Activated CD4-positive, alpha-beta memory T cell treated with anti-CD3 and anti-CD28 coated beads, Interleukin-2, amount 10 ng/mL, durations not matched to agents 7 days and 5 days (primary cell): ENCODE data around the gene ADAMTS15. TPM values are rescaled to one million over a fixed set of nuclear protein-coding genes. Genes with fewer than 3 reads are reported as not detected.

ENCODE experiments used
- CTCF ChIA-PET: fragments of 350-600 bp; sonication (Branson Sonifier 250); formaldehyde crosslinking; loops from one replicate; lab custom pipeline; 2021; ENCODE audit warnings: antibody characterized with exemption, inconsistent platforms; lab: Charles Lee
- POLR2A ChIA-PET: fragments of 350-600 bp; sonication (Branson Sonifier 250); formaldehyde crosslinking; loops from one replicate; lab custom pipeline; 2021; ENCODE audit warnings: antibody characterized with exemption; lab: Charles Lee
- DNase-seq: peaks from one replicate; pipeline ENCODE4 v3.0.0-alpha.2; 2020
- H3K27ac Mint-ChIP-seq: one replicate; pipeline ENCODE4 v1.8.0; 2021; ENCODE audit warnings: mild to moderate bottlenecking, mixed read lengths
- H3K27me3 Mint-ChIP-seq: one replicate; pipeline ENCODE4 v1.8.0; 2021; ENCODE audit warnings: mixed read lengths
- H3K36me3 Mint-ChIP-seq: one replicate; pipeline ENCODE4 v1.8.0; 2021; ENCODE audit warnings: low read depth, mixed read lengths
- H3K4me1 Mint-ChIP-seq: one replicate; pipeline ENCODE4 v1.8.0; 2021; ENCODE audit warnings: mixed read lengths
- H3K4me3 Mint-ChIP-seq: one replicate; pipeline ENCODE4 v1.8.0; 2021; ENCODE audit warnings: mild to moderate bottlenecking, mixed read lengths
- H3K9me3 Mint-ChIP-seq: one replicate; pipeline ENCODE4 v1.8.0; 2021; ENCODE audit warnings: mixed read lengths
- total RNA-seq, 2 experiments: library from RNA; stranded (reverse); gene quantifications; one replicate each; pipeline ENCODE4 v1.2.3, GENCODE V29; 2021

ADAMTS15 gene
- total RNA-seq, 2 experiments from 2014 or later: not detected

- peaks cover 4% of the 10 kb centered on the region for H3K4me1 Mint-ChIP-seq
- H3K27ac Mint-ChIP-seq: no peak overlapping the region
- H3K4me3 Mint-ChIP-seq: no peak overlapping the region
- no peak for DNase-seq
- H3K27me3 Mint-ChIP-seq: peaks cover 31% of the 10 kb centered on the region
- ChIA-PET POLR2A (no interaction called here), CTCF (no interaction called here)
- H3K36me3 Mint-ChIP-seq: no peaks in the 10 kb centered on the region
- no peaks in the 10 kb centered on the region for H3K9me3 Mint-ChIP-seq
Observed at GRCh38 chr11:130422251-130422995, 26.0 kb upstream of the ADAMTS15 start.

- DNase-seq: no peak
- H3K36me3 Mint-ChIP-seq: no peaks in the 10 kb centered on the region
- no peaks in the 10 kb centered on the region for H3K9me3 Mint-ChIP-seq
- H3K27me3 Mint-ChIP-seq: peaks cover 34% of the 10 kb centered on the region
- H3K4me1 Mint-ChIP-seq: peaks cover 6% of the 10 kb centered on the region
- CTCF ChIA-PET: interaction anchor here (1.0 kb wide), 1 partner anchor 211 kb away, joined by 3 read pairs; no protein-coding TSS in a partner anchor
- POLR2A ChIA-PET: no interaction called here
- H3K4me3 Mint-ChIP-seq: no peak overlapping the region
- no peak overlapping the region for H3K27ac Mint-ChIP-seq
Observed at GRCh38 chr11:130423541-130424142, 24.8 kb upstream of the ADAMTS15 start.

GRCh38 chr11:130424613-130425140 lies 23.8 kb upstream of the ADAMTS15 start:
- no peak for DNase-seq
- H3K27me3 Mint-ChIP-seq: peaks cover 44% of the 10 kb centered on the region
- ChIA-PET POLR2A (no interaction called here), CTCF (interaction anchor here (1.0 to 1.4 kb wide), 3 partner anchors 11 to 212 kb away, joined by 3 to 9 read pairs (median 3); no protein-coding TSS in a partner anchor)
- H3K4me3 Mint-ChIP-seq: no peak overlapping the region
- H3K27ac Mint-ChIP-seq: no peak overlapping the region
- H3K4me1 Mint-ChIP-seq: peaks cover 12% of the 10 kb centered on the region
- no peaks in the 10 kb centered on the region for H3K36me3 Mint-ChIP-seq
- no peaks in the 10 kb centered on the region for H3K9me3 Mint-ChIP-seq

- no peak for DNase-seq
- Mint-ChIP-seq H3K9me3 (no peaks in the 10 kb centered on the region), H3K27me3 (peaks cover 49% of the 10 kb centered on the region), H3K27ac (no peak overlapping the region), H3K36me3 (no peaks in the 10 kb centered on the region), H3K4me3 (no peak overlapping the region), H3K4me1 (peaks cover 12% of the 10 kb centered on the region)
- CTCF ChIA-PET: interaction anchor here (1.0 to 1.4 kb wide), 2 partner anchors 10 to 212 kb away, joined by 3 to 9 read pairs; no protein-coding TSS in a partner anchor
- POLR2A ChIA-PET: interaction anchor here (0.7 kb wide), 1 partner anchor 451 kb away, joined by 3 read pairs; no protein-coding TSS in a partner anchor
Observed at GRCh38 chr11:130425156-130425555, 23.3 kb upstream of the ADAMTS15 start.

- H3K27me3 Mint-ChIP-seq: peaks cover 55% of the 10 kb centered on the region
- H3K36me3 Mint-ChIP-seq: no peaks in the 10 kb centered on the region
- no peak overlapping the region for H3K27ac Mint-ChIP-seq
- DNase-seq: no peak
- no peak overlapping the region for H3K4me3 Mint-ChIP-seq
- peaks cover 12% of the 10 kb centered on the region for H3K4me1 Mint-ChIP-seq
- CTCF ChIA-PET: interaction anchor here (0.9 to 1.0 kb wide), 2 partner anchors 434 to 436 kb away, joined by 3 read pairs; no protein-coding TSS in a partner anchor
- H3K9me3 Mint-ChIP-seq: no peaks in the 10 kb centered on the region
- POLR2A ChIA-PET: no interaction called here
Observed at GRCh38 chr11:130426223-130426836, 22.1 kb upstream of the ADAMTS15 start.

GRCh38 chr11:130426837-130427341 lies 21.6 kb upstream of the ADAMTS15 start:
- CTCF ChIA-PET: interaction anchor here (0.6 to 1.4 kb wide), 4 partner anchors 214 to 436 kb away, joined by 3 to 6 read pairs (median 4); no protein-coding TSS in a partner anchor
- Mint-ChIP-seq H3K4me3 (no peak overlapping the region), H3K27ac (no peak overlapping the region), H3K27me3 (peaks cover 52% of the 10 kb centered on the region), H3K36me3 (no peaks in the 10 kb centered on the region), H3K4me1 (peaks cover 12% of the 10 kb centered on the region), H3K9me3 (no peaks in the 10 kb centered on the region)
- POLR2A ChIA-PET: no interaction called here
- DNase-seq: no peak

- Mint-ChIP-seq H3K9me3 (no peaks in the 10 kb centered on the region), H3K27ac (no peak overlapping the region), H3K4me1 (peaks cover 12% of the 10 kb centered on the region), H3K27me3 (peaks cover 55% of the 10 kb centered on the region), H3K36me3 (no peaks in the 10 kb centered on the region), H3K4me3 (no peak overlapping the region)
- ChIA-PET POLR2A (no interaction called here), CTCF (interaction anchor here (0.9 to 1.4 kb wide), 2 partner anchors 215 to 432 kb away, joined by 3 to 4 read pairs; no protein-coding TSS in a partner anchor)
- no peak for DNase-seq
Observed at GRCh38 chr11:130427581-130428315, 20.7 kb upstream of the ADAMTS15 start.

- no peaks in the 10 kb centered on the region for H3K9me3 Mint-ChIP-seq
- peaks cover 12% of the 10 kb centered on the region for H3K4me1 Mint-ChIP-seq
- ChIA-PET POLR2A (no interaction called here), CTCF (interaction anchor here (1.4 kb wide), 1 partner anchor 216 kb away, joined by 4 read pairs; no protein-coding TSS in a partner anchor)
- DNase-seq: no peak
- H3K36me3 Mint-ChIP-seq: no peaks in the 10 kb centered on the region
- peaks cover 55% of the 10 kb centered on the region for H3K27me3 Mint-ChIP-seq
- H3K27ac Mint-ChIP-seq: no peak within 1 kb of the TSS
- H3K4me3 Mint-ChIP-seq: peak within 1 kb of the TSS; percentile 24
Observed at GRCh38 chr11:130428316-130429119, 19.9 kb upstream of the ADAMTS15 start, which contains the start of gene ADAMTS8. ADAMTS8 (minus strand) TSS chr11:130428609; CDS start chr11:130428286, 323 bp downstream.

- Mint-ChIP-seq H3K9me3 (no peaks in the 10 kb centered on the region), H3K27ac (no peak overlapping the region), H3K4me1 (peaks cover 12% of the 10 kb centered on the region), H3K27me3 (peaks cover 55% of the 10 kb centered on the region), H3K4me3 (no peak overlapping the region), H3K36me3 (no peaks in the 10 kb centered on the region)
- CTCF ChIA-PET: interaction anchor here (4.3 to 9.5 kb wide), 2 partner anchors 15 to 432 kb away, joined by 28 to 226 read pairs; no protein-coding TSS in a partner anchor
- POLR2A ChIA-PET: no interaction called here
- no peak for DNase-seq
Observed at GRCh38 chr11:130429120-130429681, 19.2 kb upstream of the ADAMTS15 start.

- Mint-ChIP-seq H3K27me3 (peaks cover 53% of the 10 kb centered on the region), H3K4me1 (peaks cover 12% of the 10 kb centered on the region), H3K36me3 (no peaks in the 10 kb centered on the region), H3K4me3 (no peak overlapping the region), H3K9me3 (no peaks in the 10 kb centered on the region), H3K27ac (no peak overlapping the region)
- ChIA-PET POLR2A (no interaction called here), CTCF (interaction anchor here (4.3 to 9.5 kb wide), 3 partner anchors 14 to 431 kb away, joined by 28 to 226 read pairs (median 28); no protein-coding TSS in a partner anchor)
- DNase-seq: no peak
Observed at GRCh38 chr11:130429983-130430382, 18.5 kb upstream of the ADAMTS15 start.

GRCh38 chr11:130431331-130431773 lies 17.1 kb upstream of the ADAMTS15 start:
- H3K36me3 Mint-ChIP-seq: no peaks in the 10 kb centered on the region
- peak; percentile 77 for DNase-seq
- H3K27ac Mint-ChIP-seq: no peak overlapping the region
- peaks cover 46% of the 10 kb centered on the region for H3K27me3 Mint-ChIP-seq
- ChIA-PET POLR2A (interaction anchor here (0.9 to 2.3 kb wide), 2 partner anchors 218 to 431 kb away, joined by 3 to 7 read pairs; no protein-coding TSS in a partner anchor), CTCF (interaction anchor here (1.0 to 9.5 kb wide), 12 partner anchors 13 to 485 kb away, joined by 3 to 226 read pairs (median 8); partner anchors contain the start of genes ADAMTS15 and SNX19)
- peaks cover 15% of the 10 kb centered on the region for H3K4me1 Mint-ChIP-seq
- H3K9me3 Mint-ChIP-seq: no peaks in the 10 kb centered on the region
- H3K4me3 Mint-ChIP-seq: no peak overlapping the region
